Activated naive CD4-positive, alpha-beta T cell treated with anti-CD3 and anti-CD28 coated beads, Interleukin-2, amount 50 U/mL, for 72 hours (primary cell): ENCODE results near the gene ZNF326. TPM values are rescaled to one million over a fixed set of nuclear protein-coding genes. Genes with fewer than 3 reads are reported as not detected.
"Not testable (repeated sequence)": the region's sequence is repeated elsewhere in the genome, so short reads cannot be mapped to it uniquely, and the experiment has no call there.

ENCODE experiments used
- ATAC-seq, 2 donors: fragments of 150-1000 bp; cut with Tn5 transposase; 2 replicates each; pipeline ENCODE4 v1.10.0; 2021; ENCODE audit warnings: mild to moderate bottlenecking in 2 of 2, moderate library complexity in 2 of 2
- DNase-seq, 2 donors: peaks; one replicate each; pipeline ENCODE4 v3.0.0; 2021 to 2022; ENCODE audit warnings: low spot score in 2 of 2
- H3K27ac Mint-ChIP-seq, 2 donors: one replicate each; pipeline ENCODE4 v1.8.0; 2022; ENCODE audit warnings: mild to moderate bottlenecking in 2 of 2, mixed read lengths in 2 of 2
- H3K36me3 Mint-ChIP-seq, 2 donors: one replicate each; pipeline ENCODE4 v1.8.0; 2022; ENCODE audit warnings: mixed read lengths in 2 of 2
- H3K9me3 Mint-ChIP-seq, 2 donors: one replicate each; pipeline ENCODE4 v1.8.0; 2022; ENCODE audit warnings: mixed read lengths in 2 of 2
- total RNA-seq, 2 donors: library from RNA; stranded (reverse); gene quantifications; one replicate each; pipeline ENCODE4 v1.2.3, GENCODE V29; 2022

The ZNF326 gene
- total RNA-seq, 2 donors from 2014 or later = 20.6 to 32.2 TPM

- no peak overlapping the region for H3K27ac Mint-ChIP-seq
- H3K36me3 Mint-ChIP-seq = no peaks in the 10 kb centered on the region
- ATAC-seq = no peak
- peaks cover 0 to 7% of the 10 kb centered on the region in 2 donors for H3K9me3 Mint-ChIP-seq
- DNase-seq = no peak
These were observed 35.9 kb upstream of the ZNF326 start for GRCh38 chr1:89958851-89959654.

- no peak overlapping the region for H3K27ac Mint-ChIP-seq
- peaks cover 0 to 7% of the 10 kb centered on the region in 2 donors for H3K9me3 Mint-ChIP-seq
- no peak for ATAC-seq
- no peak for DNase-seq
- no peaks in the 10 kb centered on the region for H3K36me3 Mint-ChIP-seq
These were observed 35.2 kb upstream of the ZNF326 start for GRCh38 chr1:89959719-89960118.

DNA sequence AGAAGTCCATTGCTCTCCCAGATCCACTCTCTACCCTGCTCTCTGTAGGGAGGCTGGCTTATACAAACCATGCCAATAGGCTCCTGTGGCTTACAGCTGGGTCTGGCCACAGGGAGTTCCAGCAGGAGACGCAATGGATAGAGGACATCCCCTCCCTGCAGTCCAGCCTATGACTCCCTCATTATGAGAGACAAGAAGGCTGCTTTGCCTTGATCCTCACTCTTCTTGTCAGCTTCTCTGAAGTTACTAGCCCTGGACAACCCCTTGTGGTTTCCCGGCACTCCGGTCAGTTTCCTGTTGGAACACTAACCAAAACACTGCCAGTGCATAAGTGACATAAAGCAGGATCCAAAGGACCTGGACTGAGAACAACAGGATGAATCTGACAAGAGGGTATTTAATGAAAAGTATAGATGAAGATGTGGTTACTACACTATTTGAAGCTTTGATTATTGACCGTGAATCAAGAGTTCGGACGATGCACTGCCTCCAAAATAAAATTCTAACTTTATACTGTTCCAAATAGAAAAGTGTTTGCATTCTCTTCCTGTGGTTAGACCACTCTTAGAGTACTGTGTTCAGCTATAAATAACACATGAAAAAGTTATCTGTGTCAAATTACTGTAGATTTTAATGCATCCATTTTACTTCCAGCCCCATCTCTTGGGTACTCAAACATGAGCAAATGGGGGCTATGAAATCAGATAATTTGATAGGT, 32.7 kb upstream of the ZNF326 start:
- no peak for ATAC-seq
- no peak for DNase-seq
- Mint-ChIP-seq H3K9me3 (peaks cover 0 to 7% of the 10 kb centered on the region in 2 donors), H3K36me3 (no peaks in the 10 kb centered on the region), H3K27ac (no peak overlapping the region)

DNA sequence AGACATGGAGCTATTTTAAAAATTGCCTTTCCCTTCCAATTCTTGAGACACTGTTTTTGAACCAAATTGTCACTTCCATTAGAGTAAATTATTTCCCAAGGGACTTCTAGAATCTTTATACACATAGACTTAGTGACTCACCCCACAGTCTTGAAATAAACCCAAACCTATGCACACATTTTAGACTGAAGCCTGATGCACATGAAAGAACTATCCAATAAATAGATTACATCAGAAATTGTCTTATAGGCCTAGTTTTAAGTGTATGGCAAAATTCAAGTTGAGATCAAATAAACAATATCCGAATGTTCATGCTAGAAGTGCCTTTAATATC, 32.2 kb upstream of the ZNF326 start:
- Mint-ChIP-seq H3K27ac (no peak overlapping the region), H3K36me3 (no peaks in the 10 kb centered on the region), H3K9me3 (peaks cover 0 to 7% of the 10 kb centered on the region in 2 donors)
- ATAC-seq (no peak), DNase-seq (no peak)

GRCh38 chr1:89965193-89965768, 29.6 kb upstream of the ZNF326 start:
- Mint-ChIP-seq H3K36me3 (no peaks in the 10 kb centered on the region), H3K27ac (no peak overlapping the region)
- ATAC-seq = no peak

DNA sequence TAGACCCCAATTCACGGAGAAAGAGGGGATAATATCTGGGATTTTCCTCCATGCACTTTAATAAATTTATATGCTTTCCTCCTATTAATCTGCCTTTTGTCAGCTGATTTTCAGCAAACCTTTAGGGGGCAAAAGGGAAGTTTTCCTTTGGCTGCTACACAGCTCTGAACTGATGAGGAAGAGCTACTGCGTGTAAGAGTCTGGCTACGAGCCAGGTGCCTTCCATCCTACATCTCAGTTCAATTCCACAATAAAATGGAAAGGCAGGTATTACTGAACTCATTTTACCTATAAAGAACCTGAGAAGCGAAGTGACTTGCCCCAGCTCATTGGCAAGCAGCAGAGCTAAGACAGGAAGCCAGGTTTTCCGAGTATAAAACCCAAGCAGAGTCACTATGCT, 28.3 kb upstream of the ZNF326 start:
- no peak for ATAC-seq
- no peak for DNase-seq
- Mint-ChIP-seq H3K9me3 (no peaks in the 10 kb centered on the region), H3K27ac (no peak overlapping the region), H3K36me3 (no peaks in the 10 kb centered on the region)

More at GRCh38 chr1:89965193-89965768, 29.6 kb upstream of the ZNF326 start:
- DNase-seq = no peak
- no peaks in the 10 kb centered on the region for H3K9me3 Mint-ChIP-seq

GRCh38 chr1:89971600-89971999, 23.3 kb upstream of the ZNF326 start:
- no peak for DNase-seq
- no peak overlapping the region for H3K27ac Mint-ChIP-seq
- H3K9me3 Mint-ChIP-seq = no peaks in the 10 kb centered on the region
- H3K36me3 Mint-ChIP-seq = no peaks in the 10 kb centered on the region
- peak in 1 of 2 donors; percentile 35 for ATAC-seq

DNA sequence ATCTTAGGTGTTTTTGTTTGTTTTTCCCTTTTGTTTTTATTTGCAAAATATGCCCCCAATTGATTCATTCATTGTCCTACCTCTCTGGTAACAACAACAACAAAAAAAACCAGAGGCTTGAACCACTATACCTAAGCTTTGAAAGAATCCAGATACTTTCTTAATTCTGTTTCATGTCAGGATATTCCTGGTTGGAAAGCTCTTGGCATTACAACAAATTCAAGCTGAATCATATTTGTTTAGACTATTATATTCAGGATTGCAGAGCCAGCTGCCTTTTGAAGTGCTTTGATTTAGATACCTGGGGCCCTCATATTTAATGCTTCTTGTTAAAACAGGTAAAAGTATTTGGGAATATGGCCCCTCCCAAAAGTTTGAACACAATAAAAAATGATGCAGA, 22.9 kb upstream of the ZNF326 start:
- Mint-ChIP-seq H3K36me3 (no peaks in the 10 kb centered on the region), H3K27ac (no peak overlapping the region), H3K9me3 (no peaks in the 10 kb centered on the region)
- ATAC-seq (no peak), DNase-seq (no peak)

DNA sequence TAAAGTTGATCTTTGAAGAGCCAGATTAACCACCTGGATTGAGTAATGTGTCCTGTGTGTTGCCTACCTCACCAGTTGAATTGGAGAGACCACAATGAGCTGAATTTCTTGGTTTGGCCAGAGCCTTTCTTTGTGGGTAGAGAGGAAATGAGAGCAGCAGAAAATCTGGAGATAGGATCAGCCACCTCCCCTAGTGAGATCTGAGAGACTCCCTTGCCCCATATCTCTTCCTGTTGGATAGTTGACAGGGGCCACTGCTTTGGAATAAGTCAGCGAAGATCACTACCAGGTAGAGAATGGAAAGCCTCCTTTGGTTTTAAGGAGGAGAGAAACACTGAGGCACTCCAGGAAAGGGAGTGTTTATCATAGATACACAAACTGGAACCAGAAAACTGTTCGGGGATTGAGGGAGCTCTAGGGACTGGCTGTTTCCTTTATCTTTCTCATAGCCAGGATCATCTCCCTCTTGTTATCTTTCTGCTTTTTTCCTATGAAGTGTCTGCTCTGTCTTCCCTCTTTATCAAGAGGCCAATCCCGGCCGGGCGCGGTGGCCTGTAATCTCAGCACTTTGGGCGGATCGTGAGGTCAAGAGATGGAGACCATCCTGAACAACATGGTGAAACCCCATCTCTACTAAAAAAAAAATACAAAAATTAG, 21.3 kb upstream of the ZNF326 start:
- no peak for DNase-seq
- no peak for ATAC-seq
- H3K27ac Mint-ChIP-seq = peak overlapping the region in 1 of 2 donors; percentile 7
- no peaks in the 10 kb centered on the region for H3K9me3 Mint-ChIP-seq
- H3K36me3 Mint-ChIP-seq = no peaks in the 10 kb centered on the region

DNA sequence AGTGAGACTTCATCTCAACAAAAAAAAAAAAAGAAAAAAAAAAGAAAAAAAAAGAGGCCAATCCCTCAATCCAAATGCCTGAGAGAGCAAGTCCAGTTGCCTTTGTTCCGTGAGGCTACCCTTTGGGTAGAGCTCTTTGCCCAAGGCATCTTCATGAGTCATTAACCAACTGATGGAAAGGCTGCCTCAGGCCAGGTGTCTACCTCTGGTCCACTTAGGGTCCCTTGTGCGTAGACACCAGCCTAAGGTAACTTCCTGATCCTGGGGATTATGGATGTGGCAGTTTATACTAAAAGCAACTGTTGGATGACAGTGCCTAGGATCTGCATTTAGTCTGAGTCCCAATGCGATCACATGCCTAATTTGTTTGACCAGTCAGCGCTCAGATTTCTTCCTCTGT, 20.7 kb upstream of the ZNF326 start:
- ATAC-seq (no peak), DNase-seq (no peak)
- Mint-ChIP-seq H3K9me3 (no peaks in the 10 kb centered on the region), H3K27ac (no peak overlapping the region), H3K36me3 (no peaks in the 10 kb centered on the region)

DNA sequence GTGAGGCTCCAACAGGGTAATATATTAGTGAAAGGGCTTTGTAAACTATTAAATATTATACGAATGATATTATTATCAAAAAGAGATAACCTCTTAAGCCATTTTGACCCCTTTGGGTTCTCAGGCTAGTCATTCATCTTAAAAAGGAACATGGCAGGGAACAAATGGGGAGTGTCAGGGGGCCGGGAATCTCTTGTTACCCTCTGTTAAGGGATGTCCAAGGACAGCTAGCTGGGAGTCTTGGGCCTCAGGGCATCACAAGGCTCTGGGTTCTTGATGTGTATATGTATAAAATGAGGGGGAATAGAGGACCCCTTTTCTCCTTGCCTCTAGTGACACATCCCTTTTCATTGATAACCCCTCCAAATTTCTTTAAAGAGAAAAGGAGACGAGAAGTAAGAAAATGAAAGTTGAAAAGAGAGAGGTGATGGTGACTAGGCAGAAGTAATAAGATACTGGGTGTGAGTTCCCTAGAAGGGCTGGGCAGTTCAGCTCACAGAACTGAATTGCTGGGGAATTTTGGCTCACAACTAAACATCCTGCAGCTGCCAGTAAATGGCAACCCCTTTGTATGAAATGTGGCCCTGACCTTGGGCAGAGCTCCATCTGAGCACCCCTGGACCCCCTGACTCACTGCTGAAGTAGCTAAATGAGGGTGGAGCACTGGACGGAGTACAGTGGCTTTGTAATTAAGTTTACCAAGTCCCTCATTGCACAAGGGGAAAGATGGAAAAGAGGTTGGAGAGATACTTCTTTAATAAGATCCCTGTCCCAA, 20.0 kb upstream of the ZNF326 start:
- ATAC-seq = no peak
- Mint-ChIP-seq H3K9me3 (no peaks in the 10 kb centered on the region), H3K27ac (no peak overlapping the region), H3K36me3 (no peaks in the 10 kb centered on the region)
- DNase-seq = no peak

DNA sequence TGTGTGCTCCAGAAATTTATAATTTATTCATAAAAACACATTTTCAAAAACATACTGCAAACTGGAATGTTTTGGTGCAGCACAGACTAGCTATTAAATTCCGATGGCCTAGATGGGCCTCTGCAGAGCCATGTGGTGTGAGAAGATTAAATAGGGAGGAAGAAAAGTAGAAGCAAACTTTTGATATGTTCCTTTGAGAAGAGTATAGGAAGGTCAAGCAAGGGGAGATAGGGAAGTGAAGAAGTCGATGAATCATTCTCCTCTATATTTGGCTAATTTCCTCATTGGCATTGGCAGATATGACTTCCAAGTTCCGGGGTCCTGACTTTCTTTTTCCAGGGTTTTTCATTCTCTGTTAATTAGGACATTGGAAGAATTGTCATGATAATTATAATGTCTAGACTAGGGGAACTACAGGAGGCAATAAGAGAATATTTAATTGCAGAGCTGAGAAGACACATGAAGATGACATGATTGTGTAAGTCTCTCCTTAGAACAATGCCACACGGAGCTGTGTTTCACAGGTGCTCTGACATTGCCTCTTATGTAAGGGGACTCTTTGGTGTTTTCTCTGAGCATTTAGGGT, 19.3 kb upstream of the ZNF326 start:
- H3K9me3 Mint-ChIP-seq = no peaks in the 10 kb centered on the region
- ATAC-seq = no peak
- H3K27ac Mint-ChIP-seq = no peak overlapping the region
- DNase-seq = no peak
- H3K36me3 Mint-ChIP-seq = no peaks in the 10 kb centered on the region

GRCh38 chr1:89978755-89979154, 16.2 kb upstream of the ZNF326 start:
- no peak overlapping the region for H3K27ac Mint-ChIP-seq
- ATAC-seq (no peak), DNase-seq (no peak)
- H3K9me3 Mint-ChIP-seq = no peaks in the 10 kb centered on the region
- H3K36me3 Mint-ChIP-seq = no peaks in the 10 kb centered on the region

DNA sequence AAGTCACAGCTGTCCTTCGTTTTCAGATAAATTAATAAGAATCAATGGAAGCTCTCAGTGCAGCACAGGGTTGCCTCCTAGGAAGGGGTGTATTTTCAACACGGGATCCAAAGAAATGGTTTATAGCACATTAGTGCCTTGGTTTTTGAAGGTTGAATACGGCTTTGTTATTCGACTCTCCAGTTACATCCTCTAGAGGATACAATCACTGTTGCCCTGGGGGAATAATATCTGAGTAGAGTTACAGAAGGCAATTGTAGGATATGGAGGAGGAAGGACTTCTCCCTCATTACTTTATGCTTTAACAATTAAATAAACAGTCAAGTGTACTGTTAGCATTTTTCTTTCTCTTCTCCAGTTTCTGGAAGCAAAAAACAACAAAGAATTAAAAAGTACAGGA, 14.3 kb upstream of the ZNF326 start:
- H3K36me3 Mint-ChIP-seq = no peaks in the 10 kb centered on the region
- no peak for DNase-seq
- no peak overlapping the region for H3K27ac Mint-ChIP-seq
- H3K9me3 Mint-ChIP-seq = no peaks in the 10 kb centered on the region
- no peak for ATAC-seq

GRCh38 chr1:89982846-89983245, 12.1 kb upstream of the ZNF326 start:
- DNase-seq, ATAC-seq: not testable (repeated sequence)

GRCh38 chr1:89984564-89985116, 10.3 kb upstream of the ZNF326 start:
- H3K9me3 Mint-ChIP-seq, H3K36me3 Mint-ChIP-seq, H3K27ac Mint-ChIP-seq, ATAC-seq, DNase-seq: not testable (repeated sequence)

More at GRCh38 chr1:89982846-89983245, 12.1 kb upstream of the ZNF326 start:
- not testable (repeated sequence) for H3K9me3 Mint-ChIP-seq, H3K36me3 Mint-ChIP-seq, H3K27ac Mint-ChIP-seq
